SU-DHL-6 (cell line): ENCODE measurements around the gene KRT77.

Source experiments
- EZH2phosphoT487 ChIP-seq: fragments of 200-600 bp; sonication (generic), shearing (Covaris generic); conservative IDR thresholded peaks from 2 replicates; pipeline ENCODE4 v1.6.1; 2018; ENCODE audit warnings: mild to moderate bottlenecking, antibody characterized with exemption, low read length, moderate library complexity, mixed read lengths
- TF ChIP-seq, protein P1 (sequence below): fragments of 200-600 bp; sonication (generic); IDR thresholded peaks from one replicate; pipeline ENCODE4 v1.5.1; 2017; ENCODE audit warnings: antibody characterized with exemption, mild to moderate bottlenecking, low read length, moderate library complexity; ENCODE audit not compliant: insufficient read depth, poor library complexity, severe bottlenecking

DNA sequence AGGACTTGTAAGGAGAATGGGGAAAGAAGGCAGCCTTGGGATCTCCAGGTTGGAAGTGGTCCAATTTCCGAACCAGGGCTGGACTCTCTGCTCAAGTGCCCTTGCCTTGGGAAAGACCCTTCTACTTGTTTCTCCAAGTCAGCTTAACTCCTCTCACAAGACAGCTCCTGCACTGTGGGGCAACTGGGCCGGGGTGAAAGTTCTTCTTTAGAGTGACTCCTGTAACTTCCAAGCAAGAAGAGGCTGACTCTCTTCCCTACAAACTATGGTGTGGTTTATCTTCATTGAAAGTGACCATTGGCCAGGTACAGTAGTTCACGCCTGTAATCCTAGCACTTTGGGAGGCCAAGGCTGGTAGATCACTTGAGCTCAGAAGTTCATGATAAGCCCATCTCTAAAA, 36.9 kb downstream of the KRT77 start:
- TF ChIP-seq, protein P1, sequence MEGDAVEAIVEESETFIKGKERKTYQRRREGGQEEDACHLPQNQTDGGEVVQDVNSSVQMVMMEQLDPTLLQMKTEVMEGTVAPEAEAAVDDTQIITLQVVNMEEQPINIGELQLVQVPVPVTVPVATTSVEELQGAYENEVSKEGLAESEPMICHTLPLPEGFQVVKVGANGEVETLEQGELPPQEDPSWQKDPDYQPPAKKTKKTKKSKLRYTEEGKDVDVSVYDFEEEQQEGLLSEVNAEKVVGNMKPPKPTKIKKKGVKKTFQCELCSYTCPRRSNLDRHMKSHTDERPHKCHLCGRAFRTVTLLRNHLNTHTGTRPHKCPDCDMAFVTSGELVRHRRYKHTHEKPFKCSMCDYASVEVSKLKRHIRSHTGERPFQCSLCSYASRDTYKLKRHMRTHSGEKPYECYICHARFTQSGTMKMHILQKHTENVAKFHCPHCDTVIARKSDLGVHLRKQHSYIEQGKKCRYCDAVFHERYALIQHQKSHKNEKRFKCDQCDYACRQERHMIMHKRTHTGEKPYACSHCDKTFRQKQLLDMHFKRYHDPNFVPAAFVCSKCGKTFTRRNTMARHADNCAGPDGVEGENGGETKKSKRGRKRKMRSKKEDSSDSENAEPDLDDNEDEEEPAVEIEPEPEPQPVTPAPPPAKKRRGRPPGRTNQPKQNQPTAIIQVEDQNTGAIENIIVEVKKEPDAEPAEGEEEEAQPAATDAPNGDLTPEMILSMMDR = no peak
- TF ChIP-seq EZH2phosphoT487 = no peak
